GM18909 (cell line): Measurements from ENCODE around the gene FANCE.
A peak's percentile ranks its signal among the peaks of the same experiment; 100 is the strongest.

ENCODE experiments used
- ATAC-seq: cut with Tn5 transposase; IDR thresholded peaks from one replicate; pipeline ENCODE4 v1.9.1; 2021; ENCODE audit warnings: mild to moderate bottlenecking; ENCODE audit not compliant: unreplicated experiment, poor library complexity

The FANCE gene

DNA sequence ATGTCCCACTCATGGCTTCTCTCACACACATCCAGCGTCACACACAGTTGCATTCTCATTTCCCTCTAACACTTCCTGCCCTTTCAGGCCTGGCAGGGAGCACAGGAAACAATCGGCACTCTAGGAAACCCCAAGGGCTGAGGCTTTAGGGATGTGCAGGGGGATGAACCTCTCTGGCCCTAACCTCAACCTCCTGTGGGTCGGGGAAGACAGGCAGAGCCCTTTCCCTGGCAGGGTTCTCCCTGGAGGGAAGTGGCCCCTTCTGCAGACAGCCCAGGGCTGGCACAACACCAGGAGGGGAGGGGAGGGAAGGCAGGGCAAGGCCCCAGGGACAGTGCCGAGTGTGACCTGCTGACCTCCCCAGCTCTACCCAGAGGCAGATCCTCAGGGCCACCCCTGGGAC is 42.0 kb downstream of the FANCE start:
- ATAC-seq = no peak

GRCh38 chr6:35495258-35496035 is 43.3 kb downstream of the FANCE start:
- no peak for ATAC-seq

DNA sequence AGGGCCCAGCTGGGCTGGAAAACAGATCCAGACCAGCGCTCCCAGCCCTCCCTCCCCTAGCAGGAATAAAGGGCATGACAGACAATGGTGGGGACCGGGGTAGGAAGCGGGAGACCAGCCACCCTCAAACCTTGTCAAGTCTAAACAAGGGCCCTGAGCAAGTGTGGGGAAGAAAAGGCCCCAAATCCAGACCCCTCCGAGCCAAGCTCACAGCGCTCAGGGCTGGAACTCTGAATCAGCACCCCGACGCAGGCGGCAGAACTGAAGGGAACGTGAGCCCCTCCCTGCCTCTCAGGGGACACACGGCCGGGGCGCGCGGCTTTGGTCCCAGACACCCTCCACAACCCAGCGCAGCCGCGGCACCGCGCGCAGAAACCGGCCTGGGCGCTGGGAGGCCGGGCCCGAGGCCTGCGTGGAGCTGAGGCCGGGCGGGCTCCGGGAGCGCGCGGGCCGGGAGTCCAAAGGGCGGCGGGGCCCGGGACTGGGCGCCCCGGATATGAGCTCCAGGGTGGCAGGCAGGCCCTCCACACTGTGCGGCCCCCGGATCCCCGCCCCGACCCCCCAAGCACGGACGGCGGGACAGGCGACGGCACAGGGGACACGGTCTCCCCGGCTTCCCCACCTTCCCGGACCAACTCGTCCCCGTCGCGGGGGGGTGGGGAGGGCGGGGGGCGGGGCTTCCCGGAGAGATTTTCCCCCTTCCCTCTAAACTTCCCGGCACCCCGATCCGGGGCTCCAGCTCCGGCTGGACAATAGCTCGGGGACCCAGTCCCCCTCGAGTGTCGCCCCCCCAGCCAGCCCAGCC is 44.1 kb downstream of the FANCE start:
- no peak for ATAC-seq

GRCh38 chr6:35496841-35497570 is 44.9 kb downstream of the FANCE start, which contains the start of gene TEAD3:
TEAD3 (minus strand) TSS chr6:35497079.
- peak; percentile 38 for ATAC-seq

- ATAC-seq = peak; percentile 9
These were observed 45.7 kb downstream of the FANCE start for GRCh38 chr6:35497571-35498421.

GRCh38 chr6:35498422-35499067 is 46.4 kb downstream of the FANCE start:
- no peak for ATAC-seq

DNA sequence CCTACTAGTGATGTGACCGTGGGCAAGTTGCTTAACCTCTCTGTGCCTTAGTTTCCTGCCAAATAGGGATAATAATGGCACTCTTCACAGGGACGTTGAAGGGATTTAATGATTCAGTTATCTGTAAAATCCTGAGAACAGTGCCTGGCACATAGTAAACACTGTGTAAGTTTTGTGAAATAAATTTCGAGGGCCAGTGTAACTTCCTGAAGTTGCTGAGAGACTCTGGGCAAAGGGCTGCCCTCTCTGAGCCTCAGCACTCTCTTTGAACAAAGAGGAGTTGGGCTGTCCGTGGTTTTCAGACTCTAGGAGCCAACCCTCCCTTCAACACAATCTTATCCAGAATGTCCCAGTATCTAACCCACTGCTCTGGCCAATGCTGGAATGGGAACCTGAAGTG is 47.2 kb downstream of the FANCE start:
- ATAC-seq = no peak

DNA sequence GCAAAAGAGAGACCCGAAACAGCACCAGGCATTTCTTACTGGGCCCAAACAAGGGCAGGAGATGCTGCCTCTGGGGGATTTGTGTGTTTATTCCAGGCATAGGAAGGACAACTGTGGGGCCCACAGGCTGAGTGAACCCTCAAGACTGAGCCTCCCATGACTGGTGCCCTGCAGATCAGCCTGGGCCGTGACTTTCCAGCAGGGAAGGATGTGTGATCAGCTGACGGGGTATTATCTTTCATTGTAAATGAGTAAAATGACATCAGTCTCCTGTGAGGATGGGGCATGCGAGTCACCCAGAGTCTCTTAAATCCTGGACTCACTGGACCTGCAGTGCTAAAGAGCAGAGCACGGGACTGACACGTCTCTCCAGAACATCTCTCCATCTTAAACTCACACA is 48.6 kb downstream of the FANCE start:
- ATAC-seq = no peak

- ATAC-seq = no peak
These were observed 49.6 kb downstream of the FANCE start for GRCh38 chr6:35501784-35502183.

DNA sequence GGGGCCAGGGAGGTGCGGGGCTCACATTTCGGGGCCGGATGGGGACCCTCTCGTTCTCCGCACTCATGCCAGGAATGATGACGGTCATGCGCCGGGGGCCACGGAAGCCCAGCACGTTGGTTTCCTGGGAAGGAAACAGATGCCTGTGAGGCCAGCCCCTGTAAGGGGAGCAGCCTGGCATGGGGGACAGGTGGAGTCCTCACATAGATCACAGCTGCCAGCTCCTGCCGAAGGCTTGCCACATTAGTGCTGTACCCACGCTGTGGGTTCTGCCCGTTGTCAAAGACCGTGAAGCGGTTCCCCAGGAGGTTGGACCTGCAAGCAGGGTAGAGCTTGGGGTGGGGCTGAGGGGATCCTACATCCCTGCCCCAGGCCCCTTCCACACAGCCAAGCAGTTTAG is 51.4 kb downstream of the FANCE start:
- ATAC-seq = no peak

DNA sequence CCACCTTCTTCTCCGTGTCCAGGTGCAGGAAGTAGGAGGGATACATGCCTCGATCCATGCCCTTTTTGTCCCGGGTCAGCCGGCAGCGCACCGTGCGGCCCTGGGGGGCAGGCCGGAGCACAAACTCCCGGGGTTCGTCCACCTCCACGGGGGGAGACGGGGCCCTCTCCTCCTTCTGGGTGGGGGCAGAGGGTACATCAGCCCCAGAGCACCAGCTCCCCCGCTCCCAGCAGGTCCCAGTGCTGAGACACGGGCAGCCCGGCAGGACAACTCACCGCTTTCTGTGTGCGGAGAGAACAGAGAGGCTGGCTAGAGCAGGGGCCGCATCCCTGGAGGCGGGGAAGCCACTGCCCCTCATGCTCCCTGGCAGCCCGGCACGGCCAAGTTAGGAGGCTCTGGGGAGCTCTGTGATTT is 53.9 kb downstream of the FANCE start:
- no peak for ATAC-seq

- ATAC-seq = no peak
These were observed 54.4 kb downstream of the FANCE start for GRCh38 chr6:35506536-35506935.

GRCh38 chr6:35507221-35507620 is 55.1 kb downstream of the FANCE start:
- ATAC-seq = no peak

GRCh38 chr6:35508027-35508426 is 55.9 kb downstream of the FANCE start:
- ATAC-seq = no peak

- no peak for ATAC-seq
These were observed 56.4 kb downstream of the FANCE start for GRCh38 chr6:35508542-35508941.

DNA sequence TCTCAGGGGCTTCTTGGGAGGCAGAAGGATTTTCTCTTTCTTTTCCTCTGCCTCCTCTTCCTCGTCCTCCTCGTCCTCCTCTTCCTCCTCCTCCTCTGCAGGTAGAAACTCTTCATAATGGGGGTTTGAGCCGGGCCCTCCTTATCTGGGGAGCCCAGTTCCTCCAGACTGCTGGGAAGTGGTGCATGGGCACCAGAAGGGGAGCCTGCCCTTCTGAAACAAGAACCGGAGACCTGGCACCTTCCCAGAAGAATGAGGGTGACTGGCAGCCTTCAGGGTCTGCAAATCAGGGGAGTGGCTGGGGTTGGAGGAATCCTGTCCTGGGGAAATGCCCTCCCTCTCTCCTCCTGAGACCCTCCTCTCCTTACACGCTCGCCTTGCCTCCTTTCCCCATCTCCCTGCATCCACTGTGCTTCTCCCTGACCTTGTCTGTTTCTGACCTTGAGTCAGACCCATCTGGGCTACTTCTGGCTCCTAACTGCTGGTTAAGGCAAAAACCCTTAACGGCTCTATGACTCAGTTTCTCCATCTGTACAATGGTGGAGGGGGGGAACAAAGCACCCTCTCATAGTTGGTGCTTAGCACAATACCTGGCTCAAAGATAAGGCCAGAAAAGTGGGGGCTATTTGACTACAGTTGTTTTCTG is 58.9 kb downstream of the FANCE start:
- ATAC-seq = no peak

GRCh38 chr6:35511562-35511941 is 59.4 kb downstream of the FANCE start:
- no peak for ATAC-seq

- ATAC-seq = no peak
These were observed 59.9 kb downstream of the FANCE start for GRCh38 chr6:35512006-35512405.

GRCh38 chr6:35512740-35513139 is 60.6 kb downstream of the FANCE start, which contains the start of gene TULP1:
TULP1 (minus strand) TSS chr6:35512896; CDS start chr6:35512858, 38 bp downstream.
- ATAC-seq = no peak
